NT2/D1 (cell line): ENCODE measurements around the gene YOD1.

Experiments
- DNase-seq: peaks from one replicate; pipeline ENCODE4 v3.0.0-alpha.2; 2011; ENCODE audit warnings: low read depth, low spot score
- H3K27me3 ChIP-seq: 2 replicates; pipeline ENCODE4 v1.6.0; 2011; ENCODE audit warnings: mild to moderate bottlenecking; ENCODE audit not compliant: insufficient read length, insufficient read depth
- H3K36me3 ChIP-seq: 2 replicates; pipeline ENCODE4 v1.6.1; 2011; ENCODE audit warnings: mild to moderate bottlenecking, low read length, mixed read lengths; ENCODE audit not compliant: insufficient read depth, insufficient read length
- H3K4me1 ChIP-seq: 2 replicates; pipeline ENCODE4 v1.5.1; 2011; ENCODE audit not compliant: insufficient read depth, insufficient read length
- H3K4me3 ChIP-seq: 2 replicates; pipeline ENCODE4 v1.5.1; 2011; ENCODE audit warnings: low read depth; ENCODE audit not compliant: insufficient read length
- H3K9ac ChIP-seq: 2 replicates; pipeline ENCODE4 v1.6.0; 2011; ENCODE audit warnings: low read depth; ENCODE audit not compliant: insufficient read length
- H3K9me3 ChIP-seq: 2 replicates; pipeline ENCODE4 v1.5.1; 2011; ENCODE audit warnings: mild to moderate bottlenecking, low read length; ENCODE audit not compliant: insufficient read depth
- SUZ12 ChIP-seq: IDR thresholded peaks from 2 replicates; pipeline ENCODE4 v1.6.1; 2011; ENCODE audit not compliant: insufficient read length, insufficient read depth; ENCODE audit errors: extremely low read depth
- YY1 ChIP-seq: IDR thresholded peaks from 2 replicates; pipeline ENCODE4 v1.6.1; 2011; ENCODE audit not compliant: insufficient read length, insufficient read depth
- ZNF274 ChIP-seq: IDR thresholded peaks from 2 replicates; pipeline ENCODE4 v1.6.1; 2011; ENCODE audit warnings: mild to moderate bottlenecking, low read depth, low read length

YOD1 gene

GRCh38 chr1:207051191-207051943 lies at the start of gene YOD1:
YOD1 (minus strand) TSS chr1:207051208; CDS start chr1:207051030, 178 bp downstream.
- peaks cover 32% of the 10 kb centered on the region for H3K36me3 ChIP-seq
- H3K4me3 ChIP-seq, result peak within 1 kb of the TSS; percentile 95
- peaks cover 2% of the 10 kb centered on the region for H3K4me1 ChIP-seq
- no peaks in the 10 kb centered on the region for H3K27me3 ChIP-seq
- H3K9me3 ChIP-seq, result no peaks in the 10 kb centered on the region
- TF ChIP-seq ZNF274 (no peak), YY1 (no peak), SUZ12 (no peak)
- DNase-seq, result no peak
- H3K9ac ChIP-seq, result peak within 1 kb of the TSS; percentile 90

- no peaks in the 10 kb centered on the region for H3K27me3 ChIP-seq
- no peak for DNase-seq
- H3K36me3 ChIP-seq, result no peaks in the 10 kb centered on the region
- H3K4me1 ChIP-seq, result no peaks in the 10 kb centered on the region
- no peak for TF ChIP-seq YY1
- TF ChIP-seq ZNF274, result no peak
- no peak for TF ChIP-seq SUZ12
- H3K9ac ChIP-seq, result no peak overlapping the region
- H3K9me3 ChIP-seq, result peaks cover 15% of the 10 kb centered on the region; the same call in 1 of the 2 replicates
- H3K4me3 ChIP-seq, result no peak overlapping the region
Observed at GRCh38 chr1:207097871-207098324, 46.9 kb upstream of the YOD1 start.

- Histone ChIP-seq H3K9ac (no peak overlapping the region), H3K36me3 (no peaks in the 10 kb centered on the region), H3K4me1 (no peaks in the 10 kb centered on the region), H3K4me3 (no peak overlapping the region), H3K27me3 (no peaks in the 10 kb centered on the region), H3K9me3 (peaks cover 11% of the 10 kb centered on the region; the same call in 1 of the 2 replicates)
- no peak for TF ChIP-seq SUZ12
- no peak for TF ChIP-seq YY1
- no peak for TF ChIP-seq ZNF274
- DNase-seq, result no peak
Observed at GRCh38 chr1:207093944-207094343, 42.9 kb upstream of the YOD1 start.

- Histone ChIP-seq H3K9ac (no peak overlapping the region), H3K4me1 (no peaks in the 10 kb centered on the region), H3K27me3 (no peaks in the 10 kb centered on the region), H3K36me3 (no peaks in the 10 kb centered on the region), H3K4me3 (no peak overlapping the region), H3K9me3 (no peaks in the 10 kb centered on the region)
- no peak for TF ChIP-seq ZNF274
- no peak for TF ChIP-seq SUZ12
- no peak for TF ChIP-seq YY1
- no peak for DNase-seq
Observed at GRCh38 chr1:207091200-207091908, 40.3 kb upstream of the YOD1 start.

- no peak for DNase-seq
- Histone ChIP-seq H3K9ac (no peak overlapping the region), H3K9me3 (no peaks in the 10 kb centered on the region), H3K27me3 (no peaks in the 10 kb centered on the region), H3K4me1 (no peaks in the 10 kb centered on the region), H3K4me3 (no peak overlapping the region), H3K36me3 (no peaks in the 10 kb centered on the region)
- no peak for TF ChIP-seq YY1
- no peak for TF ChIP-seq SUZ12
- TF ChIP-seq ZNF274, result no peak
Observed at GRCh38 chr1:207089627-207090355, 38.8 kb upstream of the YOD1 start.

- Histone ChIP-seq H3K9ac (no peak within 1 kb of the TSS), H3K36me3 (no peaks in the 10 kb centered on the region), H3K9me3 (no peaks in the 10 kb centered on the region), H3K27me3 (no peaks in the 10 kb centered on the region), H3K4me3 (no peak within 1 kb of the TSS), H3K4me1 (no peaks in the 10 kb centered on the region)
- no peak for DNase-seq
- no peak for TF ChIP-seq SUZ12
- no peak for TF ChIP-seq ZNF274
- TF ChIP-seq YY1, result no peak
Observed at GRCh38 chr1:207088701-207089626, 38.0 kb upstream of the YOD1 start, which contains the start of gene C4BPB. C4BPB (plus strand) TSS chr1:207088860; CDS start chr1:207089532, 672 bp downstream.
